GM18511 (cell line): ENCODE results near the gene ABCA1.
"Not testable (repeated sequence)": the region's sequence is repeated elsewhere in the genome, so short reads cannot be mapped to it uniquely, and the experiment has no call there.

Experiments
- ATAC-seq: cut with Tn5 transposase; IDR thresholded peaks from one replicate; pipeline ENCODE4 v1.9.1; 2021; ENCODE audit warnings: mild to moderate bottlenecking, moderate library complexity; ENCODE audit not compliant: unreplicated experiment

The ABCA1 gene

DNA sequence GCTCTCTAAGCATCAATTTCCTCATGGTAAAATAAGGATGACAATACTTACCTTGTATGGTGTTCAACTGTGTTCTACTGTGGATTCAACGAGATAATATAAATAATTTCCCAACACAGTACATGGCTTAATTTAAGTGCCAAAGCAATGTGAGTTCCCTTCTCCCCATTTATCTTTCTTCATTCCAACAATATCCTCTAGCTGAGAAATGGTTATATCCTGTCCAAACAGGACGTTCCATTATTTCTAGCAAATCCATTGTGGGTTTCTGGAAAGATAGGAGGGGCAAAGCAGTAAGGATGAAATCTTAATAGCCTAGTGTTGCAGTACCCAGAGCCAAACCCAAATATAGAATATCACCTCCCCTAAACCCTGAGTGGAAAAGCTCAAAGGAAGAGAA is 22.0 kb downstream of the ABCA1 start:
- no peak for ATAC-seq

DNA sequence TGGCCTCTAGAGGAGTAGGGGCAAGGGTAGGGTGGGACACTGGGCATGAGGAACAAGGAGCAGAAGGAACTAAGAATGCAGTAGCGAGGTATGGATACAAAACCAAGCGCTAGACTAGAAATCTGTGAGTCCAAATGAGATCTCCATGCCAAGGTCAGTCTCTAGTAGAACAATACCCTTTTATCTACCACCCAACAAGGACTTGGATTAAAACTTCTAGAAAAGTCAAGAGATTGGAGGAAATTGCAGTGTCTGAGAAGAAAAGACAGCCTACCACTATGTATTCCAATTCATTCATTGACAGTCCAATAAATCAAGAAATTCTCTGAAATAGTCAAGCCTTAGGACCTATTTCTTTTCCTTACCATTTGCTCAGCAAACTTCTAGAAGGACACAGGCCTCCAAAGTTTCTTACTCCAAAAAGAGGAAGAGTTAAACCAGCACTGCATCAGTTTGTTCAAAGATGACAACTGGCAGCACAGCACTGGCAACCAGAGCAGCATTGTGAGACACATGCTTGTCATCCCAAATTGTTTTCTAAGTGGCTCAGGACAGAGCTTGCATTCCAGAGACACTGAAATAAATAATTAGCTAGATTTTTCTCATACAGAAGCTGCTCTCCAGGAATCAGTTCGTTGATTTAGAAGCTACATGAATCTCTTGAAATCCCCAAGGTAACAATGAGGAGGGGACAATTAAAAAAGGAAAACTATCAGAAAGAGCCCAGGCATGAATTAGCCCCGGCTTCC is 22.6 kb downstream of the ABCA1 start:
- no peak for ATAC-seq

DNA sequence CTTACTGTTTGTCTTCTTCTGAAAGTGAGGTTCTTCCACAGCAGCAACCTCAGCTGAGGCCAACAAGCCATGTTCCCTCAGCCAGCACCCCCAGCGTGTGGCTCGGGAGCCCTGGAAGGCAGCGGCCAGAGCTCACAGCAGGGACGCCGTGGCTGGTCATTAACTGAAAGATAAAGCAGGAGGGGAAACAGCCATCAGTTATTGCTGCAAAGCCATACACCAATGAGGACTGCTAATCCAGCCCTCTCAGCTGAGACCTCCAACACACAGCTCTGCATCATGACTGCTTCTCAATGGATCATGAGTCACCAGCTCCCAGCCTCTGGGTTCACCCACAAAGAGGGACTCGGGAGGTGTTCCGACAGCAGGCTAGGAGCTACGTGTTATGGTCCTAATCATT is 24.3 kb downstream of the ABCA1 start:
- no peak for ATAC-seq

- no peak for ATAC-seq
Measured at GRCh38 chr9:104900871-104901270, 27.1 kb downstream of the ABCA1 start.

DNA sequence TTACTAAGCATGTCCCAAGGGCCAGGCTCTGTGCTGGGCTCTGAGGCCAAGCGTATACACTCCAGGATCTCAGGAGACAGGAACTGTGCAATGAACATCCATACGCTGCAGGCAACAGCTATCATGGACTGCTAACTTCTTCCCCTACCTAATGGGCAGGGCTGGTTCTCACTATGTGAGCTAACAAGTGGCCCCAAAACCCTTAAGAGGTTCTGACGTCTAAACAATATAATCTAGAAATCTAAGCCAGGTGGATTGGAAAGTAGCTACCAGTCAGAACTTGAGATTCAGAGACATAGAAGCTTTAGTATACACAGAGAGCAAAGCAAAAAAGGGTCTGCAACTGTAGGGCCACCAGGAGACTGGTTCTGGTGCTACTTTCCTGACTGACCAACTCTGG is 27.6 kb downstream of the ABCA1 start:
- no peak for ATAC-seq

GRCh38 chr9:104899759-104900247 is 28.2 kb downstream of the ABCA1 start:
- ATAC-seq, result no peak

GRCh38 chr9:104898376-104898775 is 29.6 kb downstream of the ABCA1 start:
- ATAC-seq, result not testable (repeated sequence)

DNA sequence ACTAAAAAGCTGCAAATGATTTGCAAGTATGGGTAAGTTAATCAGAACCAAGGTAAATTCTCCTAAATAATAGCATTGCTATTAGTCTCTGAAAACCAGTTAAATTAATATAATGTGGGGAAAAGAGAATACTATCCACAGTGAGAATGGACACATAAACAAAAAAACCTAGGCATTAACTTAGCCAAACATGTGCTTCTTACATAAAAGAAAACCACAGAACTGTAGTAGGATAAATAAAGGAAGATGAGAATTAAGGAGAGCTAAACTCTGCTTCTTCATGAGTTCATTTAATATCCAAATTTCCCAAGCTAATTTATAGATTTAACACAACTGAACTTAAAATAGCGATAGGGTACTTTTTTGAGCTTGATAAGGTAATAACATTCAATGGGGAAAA is 31.8 kb downstream of the ABCA1 start:
- ATAC-seq, result no peak

GRCh38 chr9:104895572-104895971 is 32.4 kb downstream of the ABCA1 start:
- no peak for ATAC-seq

DNA sequence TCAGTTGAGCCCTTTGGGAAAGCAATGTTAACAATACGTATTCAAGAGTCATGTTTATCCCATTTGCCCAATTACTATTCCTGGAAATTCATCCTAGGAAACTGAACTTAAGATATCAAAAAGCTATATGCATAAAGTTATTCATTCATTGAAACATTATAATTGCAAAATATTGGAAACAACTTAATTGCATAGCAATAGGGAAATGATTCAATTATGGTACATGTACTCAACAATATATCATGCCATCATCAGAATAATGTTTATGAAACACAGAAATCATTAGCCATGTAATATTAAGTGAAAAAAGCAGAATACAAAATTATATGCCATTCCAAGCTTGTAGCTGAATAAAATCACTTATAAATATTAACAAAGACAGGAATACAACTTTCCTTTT is 35.3 kb downstream of the ABCA1 start:
- no peak for ATAC-seq

DNA sequence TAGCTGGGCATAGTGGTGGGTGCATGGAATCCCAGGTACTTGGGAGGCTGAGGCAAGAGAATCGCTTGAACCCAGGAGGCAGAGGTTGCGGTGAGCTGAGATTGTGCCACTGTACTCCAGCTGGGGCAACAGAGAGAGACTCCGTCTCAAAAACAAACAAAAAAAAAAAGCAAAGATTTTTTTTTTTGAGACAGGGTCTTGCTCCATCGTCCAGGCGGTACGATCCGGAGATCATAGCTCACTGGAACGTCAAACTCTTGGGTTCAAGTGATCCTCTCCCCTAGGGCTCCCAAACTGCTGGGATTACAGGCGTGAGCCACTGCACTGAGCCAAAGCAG is 37.6 kb downstream of the ABCA1 start:
- ATAC-seq, result no peak

- no peak for ATAC-seq
Measured at GRCh38 chr9:104885818-104886709, 41.9 kb downstream of the ABCA1 start.

GRCh38 chr9:104883169-104883568 is 44.8 kb downstream of the ABCA1 start:
- ATAC-seq, result no peak

GRCh38 chr9:104882566-104882965 is 45.4 kb downstream of the ABCA1 start:
- no peak for ATAC-seq

DNA sequence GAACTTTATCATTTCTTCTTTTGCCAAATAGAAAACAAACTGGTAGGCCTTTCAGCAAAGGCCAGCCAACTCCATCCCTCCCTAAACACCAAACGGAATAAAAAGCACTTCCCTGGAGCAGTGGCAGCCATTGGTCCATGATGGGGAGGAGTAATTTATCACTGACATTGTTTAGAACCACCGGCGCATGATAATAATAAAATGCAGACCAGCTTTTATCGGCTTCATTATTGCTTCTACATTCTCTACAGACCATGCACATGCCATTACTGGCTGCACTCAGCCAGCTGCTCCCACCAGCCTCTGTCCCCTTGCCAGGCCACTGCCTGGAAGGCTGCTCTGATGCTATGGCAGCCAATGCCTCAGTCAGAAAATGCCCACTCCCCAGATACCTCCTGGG is 45.9 kb downstream of the ABCA1 start:
- ATAC-seq, result no peak

DNA sequence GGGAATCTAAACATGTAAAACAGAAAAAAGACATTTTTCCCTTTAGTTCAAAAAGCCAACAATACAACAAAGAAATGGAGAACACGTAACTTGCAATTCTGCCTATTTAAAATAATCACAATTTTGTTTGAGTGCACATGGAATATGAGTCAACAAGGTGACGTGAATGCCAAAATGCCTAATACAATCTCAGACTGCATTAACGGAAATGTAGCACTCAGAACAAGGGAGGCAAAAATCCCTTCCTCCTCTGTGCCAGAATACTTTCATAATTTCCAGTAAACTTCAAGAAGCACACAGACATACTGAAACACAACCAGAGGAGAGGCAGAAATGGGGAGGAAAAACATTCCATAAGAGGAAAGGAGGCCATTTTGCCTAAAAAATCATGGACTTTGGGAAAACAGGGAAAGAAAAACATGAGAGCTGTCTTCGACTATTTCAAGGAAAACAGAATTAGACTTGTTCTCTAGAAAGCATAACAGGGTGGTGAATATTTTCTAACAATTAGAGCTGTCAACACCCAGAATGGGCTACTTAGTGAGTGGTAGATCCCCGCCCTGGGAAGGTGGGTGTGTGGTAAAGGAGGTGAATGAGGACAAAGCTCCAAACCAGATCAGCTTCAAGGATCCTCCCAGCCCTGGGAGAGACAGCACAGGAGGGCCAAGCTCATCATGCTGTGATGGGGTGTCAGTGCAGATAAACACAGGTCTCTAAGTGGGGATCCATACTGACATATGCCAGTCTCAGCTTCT is 48.2 kb downstream of the ABCA1 start:
- no peak for ATAC-seq

- no peak for ATAC-seq
Measured at GRCh38 chr9:104876587-104876986, 51.4 kb downstream of the ABCA1 start.

GRCh38 chr9:104875897-104876296 is 52.1 kb downstream of the ABCA1 start:
- no peak for ATAC-seq

DNA sequence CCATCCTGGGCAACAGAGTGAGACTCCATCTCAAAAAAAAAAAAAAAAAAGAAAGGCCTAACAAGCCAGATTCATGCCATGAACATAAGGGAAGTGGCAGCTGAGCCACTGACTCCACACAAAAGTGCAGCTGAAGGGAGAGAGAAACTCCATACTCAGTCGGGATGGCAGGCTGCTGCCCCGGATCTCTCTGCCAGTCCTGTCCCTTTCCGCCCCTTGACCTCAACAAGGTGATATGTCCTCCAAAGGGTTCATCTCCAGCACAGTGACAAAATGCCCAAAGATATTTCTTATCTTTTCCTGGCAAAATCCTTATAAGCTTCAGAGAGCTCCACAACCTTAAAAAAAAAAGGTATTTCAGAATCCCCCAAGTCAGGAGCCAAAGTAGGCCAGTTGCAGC is 52.6 kb downstream of the ABCA1 start:
- no peak for ATAC-seq

- ATAC-seq, result no peak
Measured at GRCh38 chr9:104873489-104873850, 54.5 kb downstream of the ABCA1 start.

- ATAC-seq, result no peak
Measured at GRCh38 chr9:104872656-104873488, 55.1 kb downstream of the ABCA1 start.
